ENCODE data around the gene SLC22A23.

DNA sequence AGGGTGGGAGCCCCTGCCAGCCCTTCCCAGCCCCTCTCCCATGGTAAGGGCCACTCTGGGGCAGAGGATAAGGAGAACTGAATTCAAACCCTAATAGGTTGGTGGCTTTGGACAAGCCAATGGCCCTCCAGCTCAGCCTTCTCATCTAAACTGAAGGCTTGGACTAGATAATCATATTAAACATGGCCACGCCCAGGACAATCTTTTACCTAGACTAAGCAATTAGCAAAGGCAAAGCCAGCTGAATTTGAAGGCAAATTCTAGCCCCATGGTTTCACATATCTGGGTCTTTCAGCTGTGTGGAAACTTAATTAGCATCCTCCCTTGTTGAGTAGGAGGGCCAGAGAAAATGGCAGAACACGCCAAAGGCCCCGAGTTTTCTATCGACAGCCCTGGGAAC, 10.7 kb downstream of the SLC22A23 start:
- TF ChIP-seq, protein P1, sequence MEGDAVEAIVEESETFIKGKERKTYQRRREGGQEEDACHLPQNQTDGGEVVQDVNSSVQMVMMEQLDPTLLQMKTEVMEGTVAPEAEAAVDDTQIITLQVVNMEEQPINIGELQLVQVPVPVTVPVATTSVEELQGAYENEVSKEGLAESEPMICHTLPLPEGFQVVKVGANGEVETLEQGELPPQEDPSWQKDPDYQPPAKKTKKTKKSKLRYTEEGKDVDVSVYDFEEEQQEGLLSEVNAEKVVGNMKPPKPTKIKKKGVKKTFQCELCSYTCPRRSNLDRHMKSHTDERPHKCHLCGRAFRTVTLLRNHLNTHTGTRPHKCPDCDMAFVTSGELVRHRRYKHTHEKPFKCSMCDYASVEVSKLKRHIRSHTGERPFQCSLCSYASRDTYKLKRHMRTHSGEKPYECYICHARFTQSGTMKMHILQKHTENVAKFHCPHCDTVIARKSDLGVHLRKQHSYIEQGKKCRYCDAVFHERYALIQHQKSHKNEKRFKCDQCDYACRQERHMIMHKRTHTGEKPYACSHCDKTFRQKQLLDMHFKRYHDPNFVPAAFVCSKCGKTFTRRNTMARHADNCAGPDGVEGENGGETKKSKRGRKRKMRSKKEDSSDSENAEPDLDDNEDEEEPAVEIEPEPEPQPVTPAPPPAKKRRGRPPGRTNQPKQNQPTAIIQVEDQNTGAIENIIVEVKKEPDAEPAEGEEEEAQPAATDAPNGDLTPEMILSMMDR (IDR thresholded peaks at IDR 0.05): no peak
- TF ChIP-seq POLR2A (IDR thresholded peaks at IDR 0.05) (no peak), POLR2AphosphoS5 (IDR thresholded peaks at IDR 0.05) (no peak)
